HG02973 (cell line): ENCODE measurements around the gene SPOCD1.

Experiments used
- ATAC-seq: cut with Tn5 transposase; IDR thresholded peaks from one replicate; pipeline ENCODE4 v1.9.1; 2021; ENCODE audit warnings: moderate library complexity; ENCODE audit not compliant: unreplicated experiment

Gene SPOCD1

GRCh38 chr1:31758823-31759222 is 57.0 kb downstream of the SPOCD1 start:
- ATAC-seq, result no peak

GRCh38 chr1:31757989-31758388 is 57.8 kb downstream of the SPOCD1 start:
- ATAC-seq, result no peak

- ATAC-seq, result no peak
These were observed 58.6 kb downstream of the SPOCD1 start for GRCh38 chr1:31757204-31757679.

- ATAC-seq, result no peak
These were observed 59.2 kb downstream of the SPOCD1 start for GRCh38 chr1:31756578-31756977.

GRCh38 chr1:31755850-31756492 is 59.9 kb downstream of the SPOCD1 start:
- no peak for ATAC-seq

- no peak for ATAC-seq
These were observed 60.6 kb downstream of the SPOCD1 start for GRCh38 chr1:31755197-31755611.

- no peak for ATAC-seq
These were observed 61.4 kb downstream of the SPOCD1 start for GRCh38 chr1:31754397-31754796.

DNA sequence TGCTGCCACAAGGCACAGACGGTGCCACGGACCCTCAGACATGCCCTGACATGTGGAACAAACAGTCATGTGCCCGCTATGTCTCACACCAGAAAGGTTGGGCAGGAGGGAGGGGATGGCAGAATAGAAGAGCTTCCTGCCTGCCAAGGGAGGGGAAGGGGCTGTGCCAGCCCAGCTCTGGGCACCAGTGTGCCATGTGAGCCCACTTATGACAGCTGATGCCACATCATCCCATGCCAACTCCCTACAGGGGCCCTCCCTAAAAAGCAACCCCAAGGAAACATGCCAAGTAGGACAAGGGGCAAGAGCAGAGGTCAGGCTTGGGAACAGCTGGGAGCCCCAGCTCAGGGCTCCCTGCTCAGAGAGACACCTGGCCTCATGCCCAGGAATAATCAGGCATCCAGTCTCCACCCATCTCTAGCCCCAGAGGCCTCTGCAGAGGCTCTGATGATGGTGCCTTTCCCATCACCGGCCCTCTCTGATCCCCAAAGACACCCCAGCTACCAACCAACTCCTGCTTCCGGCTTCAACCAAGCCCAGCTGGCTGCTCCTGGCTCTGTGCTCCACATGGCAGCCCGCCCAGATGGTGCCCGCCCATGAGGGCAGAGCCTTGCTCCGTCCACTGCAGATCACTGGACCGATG is 62.0 kb downstream of the SPOCD1 start:
- no peak for ATAC-seq

GRCh38 chr1:31752952-31753475 is 62.8 kb downstream of the SPOCD1 start:
- ATAC-seq, result no peak

DNA sequence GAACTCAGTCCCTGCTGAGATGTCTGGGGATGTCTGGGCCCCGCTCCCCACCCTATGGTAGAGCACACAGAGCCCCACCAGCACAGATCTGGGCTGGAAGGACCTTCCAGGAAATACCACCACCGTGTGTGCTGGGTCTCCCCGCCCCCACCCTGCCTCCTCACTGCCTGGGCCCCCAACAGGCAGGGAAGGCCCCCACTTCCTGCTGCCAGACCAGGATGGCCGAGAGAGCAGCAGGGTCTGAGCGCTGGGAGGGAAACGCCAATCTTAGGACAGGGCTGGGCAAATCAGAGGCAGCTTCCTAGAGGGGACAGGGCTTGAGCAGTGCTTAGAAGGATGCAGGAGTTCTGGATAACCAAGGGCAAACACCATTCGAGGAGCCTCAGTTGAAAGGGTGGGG is 63.6 kb downstream of the SPOCD1 start:
- ATAC-seq, result no peak

DNA sequence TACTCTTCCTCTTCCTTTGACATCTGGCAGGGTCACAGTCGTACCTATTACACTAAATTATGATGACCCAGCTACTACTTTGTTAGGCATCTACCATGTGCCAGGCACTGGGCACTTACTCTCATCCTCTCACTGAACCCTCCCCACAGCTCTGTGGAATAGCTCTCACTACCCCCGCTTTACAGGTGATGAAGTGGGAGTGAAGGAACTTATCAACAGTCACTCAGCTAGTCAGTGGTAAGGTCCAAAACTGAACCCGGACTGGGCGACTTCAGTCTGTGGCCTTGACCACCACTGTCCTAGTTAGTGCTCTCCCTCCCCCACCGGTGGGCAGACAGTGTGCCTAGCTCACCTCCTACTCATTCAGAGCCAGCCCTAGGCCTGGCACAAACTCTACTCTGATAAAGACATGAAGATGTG is 64.0 kb downstream of the SPOCD1 start:
- ATAC-seq, result no peak

GRCh38 chr1:31750858-31751510 is 64.8 kb downstream of the SPOCD1 start:
- no peak for ATAC-seq

- no peak for ATAC-seq
These were observed 65.8 kb downstream of the SPOCD1 start for GRCh38 chr1:31749785-31750735.

DNA sequence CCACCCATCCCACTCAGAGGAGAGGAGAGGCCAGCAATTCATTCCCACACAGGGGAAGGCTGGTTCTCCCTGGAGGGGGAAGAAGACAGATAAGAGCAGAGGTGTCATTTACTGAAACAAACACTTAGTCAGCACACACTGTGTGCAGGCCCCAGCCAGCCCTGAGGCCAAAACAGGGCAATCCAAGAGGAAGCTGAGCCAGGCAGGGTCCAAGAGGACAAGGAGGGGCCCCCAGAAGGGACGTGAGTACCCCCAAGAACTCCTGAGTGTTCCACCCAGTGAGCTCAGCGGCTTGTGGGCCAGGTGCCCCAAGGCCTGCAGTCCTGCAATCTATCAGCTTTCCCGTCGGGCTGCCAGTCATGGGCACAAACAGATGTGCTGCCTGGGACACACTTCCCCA is 67.5 kb downstream of the SPOCD1 start:
- ATAC-seq, result no peak

GRCh38 chr1:31747304-31747703 is 68.5 kb downstream of the SPOCD1 start:
- no peak for ATAC-seq

- no peak for ATAC-seq
These were observed 69.1 kb downstream of the SPOCD1 start for GRCh38 chr1:31746687-31747086.

DNA sequence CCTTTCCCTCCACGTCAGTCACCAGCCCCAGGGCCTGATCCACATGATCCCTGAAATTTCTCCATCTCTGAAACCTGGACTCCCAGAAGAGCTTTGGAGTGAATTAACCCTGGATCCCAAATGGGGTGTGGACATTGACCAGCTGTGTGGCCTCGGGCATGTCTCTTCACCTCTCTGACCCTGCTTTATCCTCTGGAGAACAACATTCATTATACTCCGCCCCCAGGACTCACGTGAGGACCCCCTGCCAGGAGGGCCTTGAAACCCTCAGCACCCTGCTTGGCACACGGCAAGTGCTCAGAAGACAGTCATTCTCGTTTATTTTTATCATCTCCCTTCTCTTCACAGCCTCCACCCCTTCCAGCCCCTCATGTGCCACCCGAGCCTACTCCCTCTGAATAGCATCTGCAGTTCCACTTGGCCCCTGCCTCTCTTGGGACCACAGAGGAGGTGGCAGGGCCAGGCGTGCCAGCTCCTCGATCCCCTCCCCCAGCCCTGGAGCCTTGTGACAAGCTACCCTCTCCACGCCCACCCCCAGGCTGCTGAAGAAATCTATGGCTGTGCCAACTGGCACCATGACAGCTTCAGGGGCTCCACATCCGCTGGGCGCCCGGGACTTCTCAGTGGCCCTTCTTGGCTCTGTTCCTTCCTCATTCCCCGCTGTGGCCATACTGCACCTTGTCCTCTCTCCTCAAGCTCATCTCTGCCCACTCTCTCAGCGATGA is 69.7 kb downstream of the SPOCD1 start:
- ATAC-seq, result no peak

DNA sequence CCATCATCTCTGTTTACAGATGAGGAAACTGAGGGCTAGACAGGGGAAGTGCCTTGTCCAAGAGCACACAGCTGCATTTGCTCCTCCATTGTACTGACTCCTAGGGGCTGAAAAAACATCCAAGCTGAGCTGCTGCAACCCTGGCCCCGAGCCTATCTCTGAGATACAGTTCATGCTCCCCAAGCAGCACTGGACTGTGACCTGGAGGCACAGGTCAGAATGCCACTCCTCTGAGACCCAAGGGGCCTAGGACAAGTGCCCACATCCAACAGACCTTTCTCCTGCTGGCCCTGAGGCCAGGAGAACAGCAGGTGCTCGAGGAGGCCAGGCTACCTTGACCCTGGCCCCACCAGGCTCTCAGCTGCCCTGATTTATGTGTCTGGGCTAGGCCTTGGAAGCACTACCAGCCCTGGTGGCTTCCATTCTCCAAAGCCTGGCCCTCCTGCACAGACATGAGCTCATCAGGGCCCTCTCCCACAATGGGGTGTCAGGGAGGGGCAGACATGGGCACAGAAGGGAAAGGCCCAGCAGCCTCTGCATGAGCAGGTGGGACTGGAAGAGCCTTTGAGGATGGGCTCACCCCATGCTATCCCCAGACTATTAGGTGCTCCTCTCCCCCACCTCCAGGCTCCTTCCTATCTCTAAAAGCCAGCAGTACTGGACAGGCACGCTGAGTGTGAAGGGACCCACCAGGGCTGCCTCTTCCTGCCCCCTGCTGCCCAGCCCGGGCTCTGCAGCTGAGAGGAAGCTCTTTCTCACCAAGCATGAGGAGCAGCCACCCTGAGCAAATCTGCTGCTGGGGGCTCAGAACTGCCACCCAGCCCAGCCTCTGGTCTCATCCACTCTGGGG is 70.5 kb downstream of the SPOCD1 start:
- ATAC-seq, result no peak

- peak; percentile 77 for ATAC-seq
These were observed 71.5 kb downstream of the SPOCD1 start for GRCh38 chr1:31744165-31744888.
